Embryonic facial prominence (tissue), 1 donor: Measurements from ENCODE around the gene OR5K4.
"Not testable (repeated sequence)": the region's sequence is repeated elsewhere in the genome, so short reads cannot be mapped to it uniquely, and the experiment has no call there.

ENCODE experiments used
- DNase-seq: peaks from one replicate; pipeline ENCODE4 v3.0.0-alpha.2; 2016; ENCODE audit errors: extremely low spot score

Gene OR5K4

GRCh38 chr3:98371186-98371585 lies 17.5 kb downstream of the OR5K4 start:
- DNase-seq, result no peak

- no peak for DNase-seq
These were observed 18.2 kb downstream of the OR5K4 start for GRCh38 chr3:98371853-98372252.

- no peak for DNase-seq
These were observed 18.8 kb downstream of the OR5K4 start for GRCh38 chr3:98372445-98372844.

GRCh38 chr3:98376631-98377030 lies 23.0 kb downstream of the OR5K4 start:
- DNase-seq, result no peak

- no peak for DNase-seq
These were observed 34.5 kb downstream of the OR5K4 start for GRCh38 chr3:98388147-98388546.

- DNase-seq, result no peak
These were observed 36.7 kb downstream of the OR5K4 start, which contains the start of gene OR5K3 for GRCh38 chr3:98390366-98390765. TSS of gene OR5K3 (plus strand) at chr3:98390666. CDS start at chr3:98390666, 0 bp downstream.

GRCh38 chr3:98395101-98395500 lies 41.4 kb downstream of the OR5K4 start:
- no peak for DNase-seq

- DNase-seq, result not testable (repeated sequence)
These were observed 42.8 kb downstream of the OR5K4 start for GRCh38 chr3:98396482-98396881.

- DNase-seq, result no peak
These were observed 44.9 kb downstream of the OR5K4 start for GRCh38 chr3:98398513-98398912.

- no peak for DNase-seq
These were observed 48.9 kb downstream of the OR5K4 start for GRCh38 chr3:98402507-98402906.

GRCh38 chr3:98404010-98404409 lies 50.4 kb downstream of the OR5K4 start:
- no peak for DNase-seq
